NCI-H524 (cell line): ENCODE measurements around the gene POGLUT3.

Experiments used
- DNase-seq, 2 experiments: peaks; one replicate each; lab custom pipeline; 2025; lab: John Stamatoyannopoulos, UW

Gene POGLUT3, protein sequence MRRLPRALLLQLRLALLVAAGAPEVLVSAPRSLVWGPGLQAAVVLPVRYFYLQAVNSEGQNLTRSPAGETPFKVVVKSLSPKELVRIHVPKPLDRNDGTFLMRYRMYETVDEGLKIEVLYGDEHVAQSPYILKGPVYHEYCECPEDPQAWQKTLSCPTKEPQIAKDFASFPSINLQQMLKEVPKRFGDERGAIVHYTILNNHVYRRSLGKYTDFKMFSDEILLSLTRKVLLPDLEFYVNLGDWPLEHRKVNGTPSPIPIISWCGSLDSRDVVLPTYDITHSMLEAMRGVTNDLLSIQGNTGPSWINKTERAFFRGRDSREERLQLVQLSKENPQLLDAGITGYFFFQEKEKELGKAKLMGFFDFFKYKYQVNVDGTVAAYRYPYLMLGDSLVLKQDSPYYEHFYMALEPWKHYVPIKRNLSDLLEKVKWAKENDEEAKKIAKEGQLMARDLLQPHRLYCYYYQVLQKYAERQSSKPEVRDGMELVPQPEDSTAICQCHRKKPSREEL

DNA sequence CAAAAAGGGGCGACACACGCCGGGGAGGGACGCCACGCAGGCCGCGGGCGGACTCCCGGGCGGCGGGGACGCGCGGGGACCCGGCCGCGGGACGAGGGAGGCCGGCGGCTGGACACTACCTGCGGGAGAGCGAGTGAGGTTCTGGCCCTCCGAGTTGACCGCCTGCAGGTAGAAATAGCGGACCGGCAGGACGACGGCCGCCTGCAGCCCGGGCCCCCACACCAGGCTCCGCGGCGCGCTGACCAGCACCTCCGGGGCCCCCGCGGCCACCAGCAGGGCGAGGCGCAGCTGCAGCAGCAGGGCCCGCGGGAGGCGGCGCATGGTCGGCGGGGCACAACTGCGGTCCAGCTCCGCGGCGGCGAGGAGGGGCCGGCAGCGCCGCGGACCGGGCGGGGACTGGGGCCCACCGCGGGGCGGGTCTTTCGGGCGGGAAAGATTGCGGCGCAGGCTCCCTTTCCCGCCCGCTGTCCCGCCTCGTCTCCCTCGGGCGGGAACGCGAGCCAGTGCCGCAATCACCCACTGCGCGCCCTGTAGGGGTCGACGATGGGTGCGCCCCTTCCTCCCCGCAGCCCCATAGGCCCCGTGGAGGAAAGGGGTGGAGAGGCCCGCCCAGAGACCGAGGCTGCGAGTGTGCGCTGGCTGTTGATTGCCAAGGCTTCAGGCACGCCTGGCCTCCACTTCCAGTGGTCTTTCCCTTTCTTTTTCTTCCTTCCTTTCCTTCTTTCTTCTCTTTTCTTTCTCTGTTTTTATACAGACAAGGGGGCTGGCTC, at the start of gene POGLUT3:
Gene POGLUT3 (minus strand): TSS at position 339 of the 770 bp plus-strand sequence. CDS start 18 bp downstream, at position 321.
- peak; percentile 20 to 54 for DNase-seq

DNA sequence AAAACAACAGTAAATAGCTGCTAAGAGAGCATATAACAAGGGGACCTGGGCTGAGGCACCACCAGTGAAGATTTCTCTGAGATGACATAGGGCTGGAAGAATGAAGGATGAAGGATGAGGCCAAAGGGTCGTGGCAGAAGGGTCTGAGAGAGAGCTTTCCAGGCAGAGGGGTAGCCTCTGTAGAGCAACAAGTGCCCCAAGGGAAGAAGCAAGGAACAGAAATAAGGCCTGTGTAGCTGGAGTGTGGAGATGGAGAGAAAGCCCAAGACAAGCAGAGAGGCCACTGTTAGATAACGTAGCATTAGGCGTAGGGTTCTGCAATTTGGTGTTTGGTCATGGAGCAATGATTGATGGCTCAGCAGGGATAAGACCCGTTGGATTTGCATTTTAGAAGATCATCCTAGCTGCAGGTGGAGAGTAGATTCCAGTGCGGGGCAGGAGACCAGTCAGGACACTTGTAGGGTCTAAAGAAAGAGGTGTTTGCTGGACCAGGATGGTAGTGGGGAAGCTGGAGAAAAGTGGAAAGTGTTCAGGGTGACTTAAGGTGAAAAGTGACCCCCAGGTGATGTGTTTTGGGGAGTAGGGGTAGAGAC, 47.8 kb upstream of the POGLUT3 start:
- DNase-seq, result no peak

DNA sequence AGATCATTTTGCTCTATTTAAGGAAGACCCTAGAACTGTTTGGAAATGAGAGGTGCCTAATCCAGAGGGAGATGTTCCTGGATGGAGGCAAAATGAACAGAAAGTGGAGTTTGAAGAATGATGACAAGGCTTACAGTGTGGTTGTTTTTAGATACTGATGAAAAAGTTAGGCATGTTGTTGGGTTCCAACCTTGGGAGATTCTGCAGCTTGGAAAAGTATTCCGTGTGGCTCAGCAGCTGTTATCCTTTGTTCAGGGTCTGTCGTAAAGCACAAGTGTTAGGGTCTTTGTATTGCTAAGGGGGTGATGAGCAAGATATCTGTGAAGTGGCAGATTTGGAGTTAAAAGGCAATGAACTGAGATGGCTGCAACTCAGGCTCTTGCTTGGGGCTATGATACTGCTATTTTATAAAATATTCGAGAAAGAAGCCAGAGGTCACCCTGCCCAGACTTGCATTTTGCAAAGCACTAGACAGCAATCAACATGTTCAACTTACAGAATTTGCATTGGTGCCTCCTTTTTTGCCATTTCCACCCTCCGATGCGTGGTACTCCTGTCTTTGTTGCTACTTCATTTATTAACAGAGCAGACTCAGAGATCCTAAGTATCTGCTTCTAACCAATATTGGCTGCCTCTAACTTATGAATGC, 45.3 kb upstream of the POGLUT3 start:
- no peak for DNase-seq

DNA sequence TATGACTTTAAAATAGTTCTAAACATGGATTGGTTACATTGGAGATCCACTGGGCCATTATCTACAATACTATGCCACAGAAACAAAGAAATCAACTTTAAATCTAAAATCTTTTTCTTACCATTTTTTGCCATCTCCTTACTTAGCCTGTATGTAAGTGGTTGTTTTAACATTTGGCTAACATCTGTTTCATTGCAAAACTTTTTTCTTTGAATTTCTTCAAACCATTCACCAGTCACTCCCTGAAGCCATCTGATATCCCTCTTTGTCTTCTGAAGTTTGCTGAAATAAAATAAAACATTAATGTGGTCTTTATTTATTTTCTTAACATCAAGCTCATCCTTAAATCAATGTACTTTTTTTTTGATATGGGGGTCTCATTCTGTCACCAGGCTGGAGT, 43.3 kb upstream of the POGLUT3 start:
- DNase-seq, result no peak

DNA sequence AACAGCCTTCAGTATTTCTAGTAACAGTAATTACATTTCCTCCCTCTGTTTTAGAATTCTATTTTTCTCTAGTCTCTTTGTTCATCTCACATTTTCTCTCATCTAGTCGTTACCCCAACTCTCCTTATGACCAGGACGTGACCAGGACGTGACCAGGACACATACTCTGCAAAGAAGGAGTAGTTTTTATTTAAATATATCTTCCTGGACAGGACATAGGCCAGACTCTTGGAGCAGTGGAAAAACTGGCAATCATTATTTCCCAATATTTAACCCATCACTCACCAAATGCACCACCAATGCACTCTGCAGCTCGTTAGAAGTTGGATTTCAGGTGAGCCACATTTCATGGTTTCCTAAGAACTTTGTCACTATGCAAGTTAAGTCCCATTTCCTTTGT, 40.3 kb upstream of the POGLUT3 start:
- DNase-seq, result no peak

DNA sequence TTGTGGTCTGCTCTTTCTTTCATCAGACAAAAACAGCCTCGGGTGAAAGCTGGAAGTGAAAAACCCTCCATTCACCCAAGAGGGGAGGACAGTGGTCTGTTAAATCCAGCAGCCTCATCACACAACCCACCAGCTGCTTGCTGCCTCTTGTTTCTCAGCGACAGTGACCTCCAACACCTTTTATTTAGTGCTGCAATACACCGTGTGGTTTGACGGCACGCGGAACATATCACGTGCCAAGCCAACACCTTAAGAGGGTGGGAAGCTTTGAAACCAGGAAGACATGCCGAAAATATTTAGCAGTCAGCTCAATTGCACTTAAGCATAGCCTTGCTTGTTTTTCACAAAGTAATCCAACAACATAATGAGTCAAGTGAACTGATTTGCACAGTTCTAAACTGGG, 39.8 kb upstream of the POGLUT3 start:
- DNase-seq, result peak in 1 of 2 experiments; percentile 51

DNA sequence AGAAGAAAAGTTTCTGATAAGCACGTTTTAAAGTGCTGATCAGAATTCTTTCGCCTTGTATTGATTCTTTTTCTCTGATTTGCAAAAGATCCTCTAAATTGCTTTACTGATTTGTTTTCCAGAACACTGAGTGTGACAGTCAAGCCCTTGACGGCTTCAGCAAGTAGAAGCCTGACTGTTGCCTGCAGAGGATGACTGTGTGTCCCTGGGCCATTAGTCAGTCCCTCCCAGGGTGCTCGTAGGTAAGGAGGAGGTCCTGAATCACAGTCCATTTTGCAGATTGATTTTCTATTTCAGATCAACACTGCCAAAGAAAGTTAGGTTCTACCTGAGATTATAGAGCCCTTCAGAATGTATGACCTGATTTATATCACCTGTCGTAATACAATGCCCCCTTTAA, 38.6 kb upstream of the POGLUT3 start:
- no peak for DNase-seq

DNA sequence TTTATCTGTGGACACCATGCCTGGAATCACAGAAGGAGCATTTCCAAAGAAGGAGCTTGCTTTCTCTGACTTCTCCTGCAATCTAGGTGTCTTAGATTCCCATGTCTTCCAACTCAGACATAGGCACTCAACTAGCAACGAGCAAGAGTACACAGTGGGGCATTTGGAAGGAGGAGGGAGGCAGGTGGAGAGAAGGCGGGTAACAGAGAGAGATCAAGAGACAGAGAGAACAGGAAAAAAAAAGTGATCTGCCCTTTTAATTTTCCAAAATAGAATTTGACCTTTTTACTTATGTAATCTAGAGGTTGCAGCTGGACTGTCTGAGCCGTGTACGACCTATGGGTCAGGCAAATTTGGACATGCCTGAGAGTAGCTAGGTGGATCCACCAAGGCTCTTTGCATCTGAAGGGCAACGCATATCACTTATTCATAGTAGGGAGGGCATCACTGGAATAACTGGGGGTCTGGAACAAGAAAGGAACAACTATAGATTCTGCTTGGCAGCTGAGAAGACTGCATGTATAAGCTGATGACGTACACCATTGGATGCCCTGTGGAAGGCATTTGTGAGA, 37.3 kb upstream of the POGLUT3 start:
- no peak for DNase-seq

DNA sequence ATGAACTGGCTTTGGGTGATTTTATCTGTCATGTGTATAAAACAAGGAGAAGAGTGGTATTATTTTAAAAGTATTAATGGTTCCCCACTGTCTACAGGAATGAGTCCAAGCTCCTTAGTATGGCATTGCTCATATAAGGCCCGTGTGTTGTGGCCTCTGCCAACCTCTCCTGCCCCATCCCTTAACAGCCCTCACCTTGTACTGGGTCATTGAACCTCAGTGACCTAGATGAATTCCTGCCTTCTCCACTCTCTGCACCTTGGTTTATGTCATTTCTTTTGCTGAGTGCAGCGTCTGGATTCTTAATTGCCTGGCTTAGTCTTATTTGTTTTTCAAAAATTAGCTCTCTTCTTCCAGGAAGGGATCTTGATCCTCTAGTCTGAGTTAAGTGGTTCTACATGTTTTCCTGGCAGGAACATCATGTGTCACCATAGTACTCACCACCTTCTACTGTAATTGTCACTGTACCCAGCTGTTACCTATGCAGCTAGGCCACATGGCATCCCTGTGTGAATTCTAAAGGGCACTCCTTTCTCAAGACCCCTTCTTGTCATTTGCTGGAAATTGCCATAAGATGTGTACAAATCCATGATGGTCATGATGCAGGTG, 36.2 kb upstream of the POGLUT3 start:
- DNase-seq, result peak; percentile 7 to 55

DNA sequence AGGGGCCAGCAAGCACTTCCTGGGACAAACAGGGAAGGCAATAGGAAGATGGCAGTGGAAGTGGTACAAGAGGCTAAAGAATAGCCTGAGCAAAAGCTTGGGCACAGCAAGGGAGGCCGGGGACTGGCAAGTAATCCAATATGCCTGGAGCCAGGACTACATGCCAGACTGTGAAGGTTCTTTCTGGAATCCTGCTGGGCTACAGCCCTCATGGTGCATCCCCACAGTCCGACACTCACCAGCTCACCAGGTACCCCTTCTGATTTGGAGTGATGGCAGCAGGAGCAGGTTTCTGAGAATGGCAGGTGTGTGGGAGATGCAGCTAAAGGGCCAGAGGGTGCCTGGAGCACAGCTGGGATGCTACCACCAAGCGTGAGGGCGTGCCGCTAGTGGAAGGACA, 32.2 kb upstream of the POGLUT3 start:
- DNase-seq, result no peak

DNA sequence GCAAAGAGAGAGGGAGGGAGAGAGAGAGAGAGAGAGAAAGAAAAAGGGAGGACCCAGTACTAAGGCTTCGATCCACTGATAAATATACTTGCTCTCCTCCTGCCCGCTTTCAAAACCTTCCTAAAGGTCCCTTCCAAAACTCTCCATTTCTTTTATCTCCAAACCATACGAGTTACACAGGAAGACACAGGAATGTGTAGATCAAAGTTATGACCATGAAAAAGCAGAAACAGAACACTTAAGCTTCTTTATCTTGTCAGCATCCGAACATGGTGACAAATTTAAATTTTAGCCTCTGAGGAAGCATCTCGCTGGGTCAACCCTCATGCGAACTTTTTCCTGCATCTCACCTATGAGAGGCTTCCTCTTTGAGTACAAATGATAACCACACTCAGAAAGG, 29.2 kb upstream of the POGLUT3 start:
- DNase-seq, result no peak

DNA sequence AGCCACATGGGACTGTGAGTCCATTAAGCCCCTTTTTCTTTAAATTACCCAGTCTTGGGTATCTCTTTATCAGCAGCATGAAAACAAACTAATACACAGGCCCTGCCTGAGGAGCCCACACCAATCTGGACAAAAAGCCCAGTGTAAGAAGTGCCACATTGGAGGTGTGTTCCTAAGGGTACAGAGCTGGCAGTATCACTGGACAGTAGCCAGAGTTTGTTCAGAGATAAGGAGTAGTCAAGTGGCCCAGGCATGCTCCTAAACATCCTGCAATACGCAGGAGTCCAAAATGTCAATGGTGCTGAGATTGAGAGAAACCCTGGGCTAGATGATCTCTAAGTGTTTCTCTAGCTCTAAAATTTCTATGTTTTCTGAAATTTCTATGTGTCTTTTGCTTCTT, 27.0 kb upstream of the POGLUT3 start:
- no peak for DNase-seq

DNA sequence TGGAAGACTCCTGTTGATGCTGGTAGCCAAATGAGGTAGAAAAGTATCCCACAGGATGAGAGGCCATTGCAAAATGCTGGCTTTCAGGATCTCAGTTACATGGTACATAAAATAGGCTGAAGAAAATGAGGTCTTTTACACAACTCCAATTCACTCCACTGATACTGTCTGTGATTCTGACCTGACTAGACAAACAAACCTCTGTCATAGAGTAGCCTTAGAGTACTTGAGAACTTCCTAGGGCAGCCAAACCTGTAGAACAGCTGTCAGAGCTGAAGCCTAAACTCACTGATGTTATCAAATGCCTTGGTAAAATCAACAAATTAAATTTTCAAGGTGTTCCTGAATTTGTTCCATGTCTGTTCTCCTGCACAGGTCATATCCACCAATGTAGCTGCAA, 26.2 kb upstream of the POGLUT3 start:
- no peak for DNase-seq

DNA sequence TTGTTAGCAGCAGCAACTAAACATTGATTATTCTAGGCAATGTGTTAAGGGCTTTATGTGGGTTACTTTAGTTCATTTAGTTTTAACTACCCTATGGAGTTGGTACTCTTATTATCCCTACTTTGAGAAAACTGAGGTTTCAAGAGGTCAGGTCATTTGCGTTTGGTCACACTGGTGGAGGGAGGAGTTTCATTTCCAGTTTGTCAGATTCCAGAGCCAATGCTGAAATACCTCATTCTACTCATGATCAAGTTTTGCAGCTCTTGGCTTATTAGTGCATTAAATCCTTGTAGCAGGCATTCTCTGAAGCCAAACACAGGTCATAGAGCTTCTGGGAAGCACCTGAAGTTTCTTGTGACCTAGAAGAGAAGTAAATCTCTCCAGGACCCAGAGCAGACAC, 24.1 kb upstream of the POGLUT3 start:
- no peak for DNase-seq

DNA sequence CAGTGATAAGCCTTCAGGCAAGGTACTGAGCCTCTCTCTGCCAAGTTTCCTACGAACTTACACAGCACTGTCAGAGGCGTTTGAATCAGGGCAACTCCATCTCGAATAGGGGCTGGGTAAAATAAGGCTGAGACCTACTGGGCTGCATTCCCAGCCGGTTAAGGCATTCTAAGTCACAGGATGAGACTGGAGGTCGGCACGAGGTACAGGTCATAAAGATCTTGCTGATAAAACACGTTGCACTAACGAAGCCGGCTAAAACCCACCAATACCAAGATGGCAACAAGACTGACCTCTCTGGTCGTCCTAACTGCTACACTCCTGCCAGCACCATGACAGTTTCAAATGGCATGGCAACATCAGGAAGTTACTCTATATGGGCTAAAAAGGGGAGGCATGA, 20.4 kb upstream of the POGLUT3 start:
- no peak for DNase-seq

DNA sequence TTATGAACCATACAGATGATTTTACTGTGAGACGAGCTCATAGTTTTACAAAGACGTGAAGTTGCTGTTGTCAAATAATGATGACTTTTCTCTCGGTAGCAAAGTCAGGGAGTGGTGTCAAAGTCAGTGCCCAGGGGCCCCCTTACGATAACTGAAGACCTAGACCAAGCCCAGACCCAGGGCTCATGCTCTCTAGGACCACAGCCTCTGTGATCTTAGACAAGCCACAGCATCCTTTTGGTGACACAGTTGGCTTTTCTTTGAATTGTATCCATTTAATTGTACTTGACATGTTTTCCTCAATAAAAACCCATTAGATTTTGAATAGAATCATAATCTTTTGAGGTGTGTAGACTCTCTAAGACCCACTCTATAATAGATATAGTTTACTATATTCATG, 17.9 kb upstream of the POGLUT3 start:
- no peak for DNase-seq

DNA sequence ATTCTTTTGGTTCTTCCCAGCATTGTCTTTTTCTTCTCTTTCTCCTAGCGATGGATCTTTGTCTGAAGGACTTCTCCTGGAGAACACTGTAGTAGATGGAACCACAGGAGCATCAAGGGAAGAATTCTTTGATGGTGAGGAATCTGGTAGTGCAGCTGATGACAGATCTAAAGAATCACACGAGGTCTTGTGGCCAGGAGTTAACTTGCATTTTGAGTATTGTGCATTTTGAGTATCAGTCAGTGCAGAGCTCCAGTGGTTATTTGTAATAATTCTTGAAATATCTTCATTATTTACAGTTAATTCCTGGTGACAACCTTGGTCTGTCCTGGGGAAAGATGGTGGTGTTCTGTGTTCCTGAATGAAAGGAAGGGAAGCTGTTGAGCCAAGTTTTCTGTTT, 14.5 kb upstream of the POGLUT3 start:
- no peak for DNase-seq

DNA sequence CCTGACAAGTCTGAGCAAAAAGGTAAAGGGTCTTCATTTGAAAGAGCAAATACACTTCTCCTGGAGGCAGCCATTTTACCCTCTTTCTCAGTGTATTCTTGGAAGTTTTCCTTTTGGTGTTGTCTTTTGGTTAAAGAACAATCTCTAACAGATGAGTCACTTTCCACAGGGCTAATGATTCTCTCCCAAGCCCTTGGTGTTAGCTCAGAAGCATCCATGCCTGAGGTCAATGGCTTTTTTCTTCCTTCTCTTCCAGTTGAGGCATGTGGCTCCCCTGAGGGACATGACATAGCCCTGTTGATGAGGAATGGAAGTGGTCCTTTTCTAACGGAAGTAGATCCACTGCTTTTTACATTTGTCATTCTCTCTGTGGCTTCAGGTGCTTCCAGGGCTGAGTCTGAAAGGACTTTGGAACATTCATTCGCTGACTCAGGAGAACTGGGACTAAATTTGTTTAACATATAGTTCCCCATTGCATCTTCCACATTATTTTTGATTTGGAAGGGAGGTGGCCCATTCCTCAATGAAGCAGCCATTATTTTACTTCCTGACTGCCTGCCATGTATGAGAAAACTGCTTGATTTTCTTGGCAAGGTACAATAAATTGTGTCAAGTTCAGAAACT, 13.8 kb upstream of the POGLUT3 start:
- DNase-seq, result no peak

DNA sequence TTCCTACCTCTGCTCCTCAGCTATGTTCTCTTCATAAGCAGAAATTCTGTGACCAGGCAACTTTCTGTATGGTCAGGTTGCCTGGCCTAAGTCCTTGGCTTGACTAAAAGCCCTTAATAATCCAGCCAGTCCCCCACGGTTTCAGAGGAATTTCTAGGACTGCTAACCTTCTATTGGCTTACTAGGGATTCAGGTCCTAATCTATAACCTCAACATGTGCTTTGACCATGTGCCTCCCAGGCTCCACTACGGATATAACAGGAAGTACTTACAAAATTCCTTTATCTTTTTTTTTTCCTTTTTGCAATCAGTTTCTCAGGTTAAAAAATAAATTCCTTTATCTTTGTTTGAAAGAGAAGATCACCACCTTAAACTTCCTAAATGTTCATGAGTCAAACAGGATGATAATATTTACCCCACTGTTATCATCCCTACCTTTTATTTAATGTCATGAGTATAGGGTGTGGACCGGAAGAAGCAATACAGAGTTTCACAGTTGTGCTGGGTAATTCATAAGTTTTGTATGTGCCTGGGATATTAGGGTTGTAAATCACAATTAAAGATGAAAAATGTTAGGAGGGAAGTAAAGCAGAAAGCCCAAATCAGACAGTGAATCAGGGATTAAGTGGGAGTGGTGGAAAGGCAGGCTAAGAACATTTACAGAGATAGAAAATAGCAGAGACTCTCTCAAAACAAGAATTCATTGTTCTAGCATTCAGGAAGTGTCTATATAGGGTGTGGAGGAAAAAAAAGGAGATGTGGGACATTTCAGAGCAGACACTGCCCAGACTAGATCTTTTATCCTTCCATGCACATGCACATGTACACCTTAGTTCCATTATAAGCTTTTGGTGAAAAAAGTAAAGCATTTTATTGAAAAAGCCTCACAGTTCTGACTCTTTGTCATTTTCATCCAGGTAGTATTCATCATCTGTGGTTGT, 10.7 kb upstream of the POGLUT3 start:
- no peak for DNase-seq

DNA sequence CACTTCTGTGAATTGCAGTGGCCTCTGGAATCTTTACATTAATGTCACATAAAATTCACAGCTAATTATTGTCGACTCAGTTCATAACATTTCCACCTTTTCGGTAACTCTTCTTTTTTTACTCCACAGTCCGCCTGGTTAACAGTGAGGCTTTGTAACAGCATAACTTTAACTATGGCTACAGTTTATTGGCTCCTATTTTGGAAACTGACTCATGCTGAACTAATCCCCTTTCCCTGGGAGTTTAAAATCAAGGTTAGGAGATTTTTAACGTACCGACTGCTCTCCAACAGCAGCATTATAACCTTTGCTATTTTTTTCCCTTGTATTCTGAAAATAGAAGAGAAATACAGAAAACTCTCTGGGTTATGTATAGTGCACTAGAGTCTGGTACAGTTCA, 3.2 kb upstream of the POGLUT3 start:
- DNase-seq, result no peak
